ENCODE results near the gene PPP1R3E.

PPP1R3E gene

GRCh38 chr14:23322568-23323517 is 20.2 kb upstream of the PPP1R3E start:
- DNase-seq, result no peak

- DNase-seq, result peak; percentile 26
These were observed 19.2 kb upstream of the PPP1R3E start for GRCh38 chr14:23321572-23322547.

- DNase-seq, result peak; percentile 97
These were observed 18.2 kb upstream of the PPP1R3E start, which contains the start of gene PABPN1 for GRCh38 chr14:23320584-23321571. PABPN1 (plus strand) TSS chr14:23321457; CDS start chr14:23321470, 13 bp downstream.

- no peak for DNase-seq
These were observed 17.3 kb upstream of the PPP1R3E start for GRCh38 chr14:23319746-23320583.

- no peak for DNase-seq
These were observed 13.6 kb upstream of the PPP1R3E start for GRCh38 chr14:23316300-23316699.

GRCh38 chr14:23310546-23310945 is 7.9 kb upstream of the PPP1R3E start:
- no peak for DNase-seq

GRCh38 chr14:23308721-23309445 is 6.2 kb upstream of the PPP1R3E start:
- no peak for DNase-seq

GRCh38 chr14:23307687-23308644 is 5.3 kb upstream of the PPP1R3E start:
- no peak for DNase-seq

GRCh38 chr14:23307146-23307530 is 4.5 kb upstream of the PPP1R3E start:
- DNase-seq, result no peak

GRCh38 chr14:23306412-23307145 is 3.9 kb upstream of the PPP1R3E start, which contains the start of gene BCL2L2:
BCL2L2 (plus strand) TSS chr14:23306833; CDS start chr14:23307768, 935 bp downstream.
- peak; percentile 67 for DNase-seq

- DNase-seq, result no peak
These were observed 730 bp downstream of the PPP1R3E start for GRCh38 chr14:23301969-23302289.

GRCh38 chr14:23301288-23301968 is 1.2 kb downstream of the PPP1R3E start:
- DNase-seq, result peak; percentile 97

- DNase-seq, result peak; percentile 8
These were observed 1.9 kb downstream of the PPP1R3E start for GRCh38 chr14:23300687-23301223.

- DNase-seq, result no peak
These were observed 2.5 kb downstream of the PPP1R3E start for GRCh38 chr14:23299986-23300686.

- DNase-seq, result peak; percentile 29
These were observed 3.3 kb downstream of the PPP1R3E start for GRCh38 chr14:23299211-23299957.
